DND-41 (cell line): Measurements from ENCODE around the gene SLC5A11.

Experiments used
- ATAC-seq: fragments of 200-7000 bp; cut with Tn5 transposase; 3 replicates; pipeline ENCODE4 v1.9.1; 2021; ENCODE audit warnings: low read depth; ENCODE audit not compliant: insufficient read depth
- DNase-seq: peaks from one replicate; pipeline ENCODE4 v3.0.0-alpha.2; 2020
- H2AFZ ChIP-seq: 2 replicates; pipeline ENCODE4 v1.6.0; 2012; ENCODE audit warnings: low read depth, low read length
- H3K27ac ChIP-seq: 2 replicates; pipeline ENCODE4 v1.5.1; 2012; ENCODE audit warnings: low read length, inconsistent platforms
- H3K27me3 ChIP-seq: fragments of 200-600 bp; sonication (generic); 2 replicates; pipeline ENCODE4 v1.6.0; 2012; ENCODE audit warnings: low read length, mild to moderate bottlenecking, inconsistent platforms; ENCODE audit not compliant: insufficient read depth, poor library complexity
- H3K36me3 ChIP-seq: 2 replicates; pipeline ENCODE4 v1.5.1; 2012; ENCODE audit warnings: low read length, inconsistent platforms; ENCODE audit not compliant: insufficient read depth
- H3K4me1 ChIP-seq: 2 replicates; pipeline ENCODE4 v1.5.1; 2012; ENCODE audit warnings: mild to moderate bottlenecking, low read length; ENCODE audit not compliant: insufficient read depth
- H3K4me2 ChIP-seq: 2 replicates; pipeline ENCODE4 v1.6.0; 2012; ENCODE audit warnings: mild to moderate bottlenecking, moderate library complexity, low read length, inconsistent platforms; ENCODE audit not compliant: insufficient read depth
- H3K4me3 ChIP-seq, 2 experiments: fragments of 200-600 bp in 1 of 2; shearing (Covaris generic) in 1 of 2; 2 replicates each; pipeline ENCODE4 v1.5.1; 2012 to 2016; ENCODE audit warnings: inconsistent platforms in 2 of 2, low read length in 2 of 2, mild to moderate bottlenecking in 2 of 2, low read depth in 1 of 2, moderate library complexity in 1 of 2
- H3K79me2 ChIP-seq: 2 replicates; pipeline ENCODE4 v1.6.0; 2012; ENCODE audit warnings: low read length, inconsistent platforms; ENCODE audit not compliant: insufficient read depth
- H3K9ac ChIP-seq: 2 replicates; pipeline ENCODE4 v1.6.0; 2012; ENCODE audit warnings: low read depth, mild to moderate bottlenecking, inconsistent platforms, low read length, moderate library complexity
- H3K9me3 ChIP-seq: 2 replicates; pipeline ENCODE4 v1.5.1; 2012; ENCODE audit warnings: low read length, moderate library complexity, mild to moderate bottlenecking, inconsistent platforms; ENCODE audit not compliant: insufficient read depth, severe bottlenecking
- H4K20me1 ChIP-seq: 2 replicates; pipeline ENCODE4 v1.6.0; 2012; ENCODE audit warnings: low read length; ENCODE audit not compliant: insufficient read depth
- CTCF ChIP-seq: IDR thresholded peaks from 2 replicates; pipeline ENCODE4 v1.5.1; 2012; ENCODE audit warnings: borderline replicate concordance, low read length, moderate library complexity, mild to moderate bottlenecking; ENCODE audit not compliant: poor library complexity, severe bottlenecking; ENCODE audit errors: extremely low read depth
- EZH2 ChIP-seq: IDR thresholded peaks from 3 replicates; pipeline ENCODE4 v1.6.1; 2012; ENCODE audit warnings: borderline replicate concordance, low read depth, mild to moderate bottlenecking, moderate library complexity, low read length, inconsistent platforms; ENCODE audit not compliant: severe bottlenecking

The SLC5A11 gene

DNA sequence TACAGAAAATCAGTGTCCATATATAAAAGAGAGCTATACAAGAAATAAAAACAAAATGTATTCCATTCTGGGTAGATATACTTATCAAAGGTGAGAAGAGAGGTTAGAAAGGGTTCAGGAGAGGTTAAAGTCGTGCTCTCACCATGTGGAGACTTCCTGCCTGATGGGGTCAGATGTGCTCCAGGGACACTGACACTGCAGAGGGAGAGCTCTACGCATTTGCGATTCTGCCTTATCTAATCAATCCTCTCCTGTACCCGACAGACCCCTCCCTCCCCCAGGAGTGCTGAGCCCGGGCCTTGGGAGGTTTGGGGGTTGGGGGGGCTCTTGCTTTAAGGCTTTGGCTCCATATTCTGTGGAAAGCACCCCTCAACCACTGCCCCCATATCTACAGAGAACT is 16.6 kb upstream of the SLC5A11 start:
- Histone ChIP-seq H3K79me2 (no peaks in the 10 kb centered on the region), H3K27ac (no peak overlapping the region), H2AFZ (no peak overlapping the region), H3K9me3 (no peaks in the 10 kb centered on the region), H3K4me1 (no peaks in the 10 kb centered on the region), H3K36me3 (peaks cover 37% of the 10 kb centered on the region), H3K4me3 (no peak overlapping the region), H3K27me3 (no peaks in the 10 kb centered on the region), H4K20me1 (peaks cover under 1% of the 10 kb centered on the region; the same call in 1 of the 2 replicates), H3K9ac (no peak overlapping the region), H3K4me2 (no peak overlapping the region)
- ATAC-seq (no peak), DNase-seq (no peak)
- no peak for TF ChIP-seq CTCF
- TF ChIP-seq EZH2, result no peak

DNA sequence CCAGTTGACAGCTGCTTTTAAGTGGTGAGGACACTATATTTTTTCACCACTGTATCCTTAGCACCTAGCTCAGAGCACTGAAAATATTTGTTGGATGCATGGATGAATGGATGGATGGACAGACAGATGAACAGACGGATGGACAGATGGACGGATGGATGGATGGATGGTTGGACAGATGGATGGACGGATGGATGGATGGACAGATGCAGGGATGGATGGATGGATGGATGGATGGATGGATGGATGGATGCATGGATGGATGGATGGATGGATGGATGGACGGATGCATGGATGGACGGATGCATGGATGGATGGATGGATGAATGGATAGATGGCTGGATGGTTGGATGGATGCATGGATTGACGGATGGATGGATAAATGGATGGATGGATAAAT is 12.4 kb upstream of the SLC5A11 start:
- Histone ChIP-seq H3K4me2 (no peak overlapping the region), H4K20me1 (no peaks in the 10 kb centered on the region), H3K27ac (no peak overlapping the region), H3K27me3 (no peaks in the 10 kb centered on the region), H3K4me3 (no peak overlapping the region), H3K4me1 (no peaks in the 10 kb centered on the region), H2AFZ (no peak overlapping the region), H3K36me3 (peaks cover 4% of the 10 kb centered on the region), H3K79me2 (no peaks in the 10 kb centered on the region), H3K9ac (no peak overlapping the region), H3K9me3 (no peaks in the 10 kb centered on the region)
- DNase-seq, result no peak
- no peak for ATAC-seq
- TF ChIP-seq EZH2, result no peak
- TF ChIP-seq CTCF, result no peak

GRCh38 chr16:24834459-24835335 is 11.1 kb upstream of the SLC5A11 start:
- TF ChIP-seq EZH2 (no peak), CTCF (peak; percentile 58)
- H3K9me3 ChIP-seq, result no peaks in the 10 kb centered on the region
- H3K36me3 ChIP-seq, result no peaks in the 10 kb centered on the region
- no peak overlapping the region for H3K9ac ChIP-seq
- peak; percentile 42; the same call in 2 of the 3 replicates for ATAC-seq
- no peaks in the 10 kb centered on the region for H3K4me1 ChIP-seq
- DNase-seq, result no peak
- no peak overlapping the region for H3K4me3 ChIP-seq
- no peaks in the 10 kb centered on the region for H4K20me1 ChIP-seq
- no peaks in the 10 kb centered on the region for H3K79me2 ChIP-seq
- H2AFZ ChIP-seq, result no peak overlapping the region
- no peak overlapping the region for H3K27ac ChIP-seq
- no peak overlapping the region for H3K4me2 ChIP-seq
- H3K27me3 ChIP-seq, result no peaks in the 10 kb centered on the region
